Hepatocyte (in vitro differentiated cells): ENCODE measurements around the gene ENPP1. TPM values are rescaled to one million over a fixed set of nuclear protein-coding genes. Genes with fewer than 3 reads are reported as not detected.

Source experiments
- DNase-seq: peaks from one replicate; pipeline ENCODE4 v3.0.0-alpha.2; 2016; ENCODE audit warnings: low spot score
- H2AFZ ChIP-seq: fragments of 200-600 bp; sonication (generic); 2 replicates; pipeline ENCODE4 v1.6.0; 2016; ENCODE audit warnings: antibody characterized with exemption, mild to moderate bottlenecking
- H3K27ac ChIP-seq: fragments of 200-600 bp; sonication (generic); 2 replicates; pipeline ENCODE4 v1.5.1; 2016; ENCODE audit warnings: mild to moderate bottlenecking
- H3K27me3 ChIP-seq: fragments of 200-600 bp; sonication (generic); 2 replicates; pipeline ENCODE4 v1.6.1; 2016
- H3K36me3 ChIP-seq: fragments of 200-600 bp; sonication (generic); replicated peaks from 2 replicates; pipeline ENCODE4 v1.5.1; 2016; ENCODE audit warnings: low read depth; ENCODE audit not compliant: insufficient read depth
- H3K4me1 ChIP-seq: fragments of 200-600 bp; sonication (generic); 2 replicates; pipeline ENCODE4 v1.5.1; 2016; ENCODE audit warnings: mild to moderate bottlenecking, moderate library complexity; ENCODE audit not compliant: insufficient read depth
- H3K4me2 ChIP-seq: fragments of 200-600 bp; sonication (generic); 2 replicates; pipeline ENCODE4 v1.6.0; 2016
- H3K4me3 ChIP-seq: fragments of 200-600 bp; sonication (generic); 2 replicates; pipeline ENCODE4 v1.5.1; 2016; ENCODE audit warnings: mild to moderate bottlenecking
- H3K79me2 ChIP-seq: fragments of 200-600 bp; sonication (generic); 2 replicates; pipeline ENCODE4 v1.6.0; 2017; ENCODE audit warnings: mild to moderate bottlenecking
- H3K9me2 ChIP-seq: fragments of 200-600 bp; sonication (generic); replicated peaks from 2 replicates; pipeline ENCODE4 v1.6.0; 2017; ENCODE audit warnings: mild to moderate bottlenecking; ENCODE audit not compliant: insufficient read depth
- H3K9me3 ChIP-seq: fragments of 200-600 bp; sonication (generic); 2 replicates; pipeline ENCODE4 v1.5.1; 2016; ENCODE audit warnings: low read depth, mild to moderate bottlenecking
- H4K20me1 ChIP-seq: fragments of 200-600 bp; sonication (generic); 2 replicates; pipeline ENCODE4 v1.6.0; 2016; ENCODE audit warnings: mild to moderate bottlenecking; ENCODE audit not compliant: insufficient read depth, poor library complexity, severe bottlenecking
- EZH2 ChIP-seq: fragments of 200-600 bp; sonication (generic); IDR thresholded peaks from 2 replicates; pipeline ENCODE4 v1.6.1; 2016; ENCODE audit warnings: antibody characterized with exemption, mild to moderate bottlenecking, borderline replicate concordance
- EZH2phosphoT487 ChIP-seq: fragments of 200-600 bp; sonication (generic); IDR thresholded peaks from one replicate; pipeline ENCODE4 v1.6.1; 2018; ENCODE audit warnings: antibody characterized with exemption, mild to moderate bottlenecking, low read depth, moderate library complexity; ENCODE audit not compliant: unreplicated experiment, severe bottlenecking
- WGBS: methylation state at CpG from one replicate; pipeline ENCODE4 v1.1.6; 2016; ENCODE audit warnings: low lambda C conversion rate; ENCODE audit errors: missing lambda C conversion rate; 5-methylcytosine and 5-hydroxymethylcytosine counted together
- polyA plus RNA-seq: library from polyadenylated mRNA; unstranded; fragments of >200 nt; fragmentation: Nextera tagmentation; extraction: Ambion mirVana; gene quantifications from 2 replicates; pipeline ENCODE4 v1.2.1, GENCODE V29; 2016
- total RNA-seq: library from RNA; depleted of rRNA; stranded (reverse); fragments of >200 nt; gene quantifications from 2 replicates; pipeline ENCODE4 v1.2.3, GENCODE V29; 2014
- TF ChIP-seq, protein P1 (sequence below): fragments of 200-600 bp; sonication (generic); IDR thresholded peaks from 2 replicates; pipeline ENCODE4 v1.5.1; 2016; ENCODE audit warnings: antibody characterized with exemption, mild to moderate bottlenecking; ENCODE audit not compliant: poor library complexity

Gene ENPP1
- total and polyA plus RNA-seq, 2 experiments from 2014 or later, result 74.7 to 86.9 TPM

- Histone ChIP-seq H3K36me3 (no peaks in the 10 kb centered on the region), H2AFZ (no peak overlapping the region), H3K27ac (peak overlapping the region; percentile 93), H4K20me1 (no peaks in the 10 kb centered on the region), H3K4me2 (peak overlapping the region; percentile 48), H3K4me3 (no peak overlapping the region), H3K9me2 (no peaks in the 10 kb centered on the region), H3K27me3 (no peaks in the 10 kb centered on the region), H3K9me3 (no peaks in the 10 kb centered on the region), H3K79me2 (no peaks in the 10 kb centered on the region), H3K4me1 (peaks cover 21% of the 10 kb centered on the region)
- TF ChIP-seq EZH2phosphoT487 (no peak), EZH2 (no peak)
- TF ChIP-seq, protein P1, sequence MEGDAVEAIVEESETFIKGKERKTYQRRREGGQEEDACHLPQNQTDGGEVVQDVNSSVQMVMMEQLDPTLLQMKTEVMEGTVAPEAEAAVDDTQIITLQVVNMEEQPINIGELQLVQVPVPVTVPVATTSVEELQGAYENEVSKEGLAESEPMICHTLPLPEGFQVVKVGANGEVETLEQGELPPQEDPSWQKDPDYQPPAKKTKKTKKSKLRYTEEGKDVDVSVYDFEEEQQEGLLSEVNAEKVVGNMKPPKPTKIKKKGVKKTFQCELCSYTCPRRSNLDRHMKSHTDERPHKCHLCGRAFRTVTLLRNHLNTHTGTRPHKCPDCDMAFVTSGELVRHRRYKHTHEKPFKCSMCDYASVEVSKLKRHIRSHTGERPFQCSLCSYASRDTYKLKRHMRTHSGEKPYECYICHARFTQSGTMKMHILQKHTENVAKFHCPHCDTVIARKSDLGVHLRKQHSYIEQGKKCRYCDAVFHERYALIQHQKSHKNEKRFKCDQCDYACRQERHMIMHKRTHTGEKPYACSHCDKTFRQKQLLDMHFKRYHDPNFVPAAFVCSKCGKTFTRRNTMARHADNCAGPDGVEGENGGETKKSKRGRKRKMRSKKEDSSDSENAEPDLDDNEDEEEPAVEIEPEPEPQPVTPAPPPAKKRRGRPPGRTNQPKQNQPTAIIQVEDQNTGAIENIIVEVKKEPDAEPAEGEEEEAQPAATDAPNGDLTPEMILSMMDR, result no peak
- 58% methylated on average over 8 of the region's 8 CpGs for WGBS
- peak; percentile 66 for DNase-seq
These were observed 86.9 kb downstream of the ENPP1 start for GRCh38 chr6:131894493-131895424.

- no peaks in the 10 kb centered on the region for H3K79me2 ChIP-seq
- H3K27ac ChIP-seq, result peak overlapping the region; percentile 25
- H4K20me1 ChIP-seq, result no peaks in the 10 kb centered on the region
- TF ChIP-seq, protein P1, result no peak
- TF ChIP-seq EZH2phosphoT487 (no peak), EZH2 (no peak)
- 88% methylated on average over 4 of the region's 4 CpGs for WGBS
- no peak overlapping the region for H3K4me3 ChIP-seq
- H3K9me3 ChIP-seq, result no peaks in the 10 kb centered on the region
- H3K4me1 ChIP-seq, result peaks cover 21% of the 10 kb centered on the region
- no peak overlapping the region for H3K4me2 ChIP-seq
- DNase-seq, result no peak
- H2AFZ ChIP-seq, result no peak overlapping the region
- no peaks in the 10 kb centered on the region for H3K9me2 ChIP-seq
- no peaks in the 10 kb centered on the region for H3K36me3 ChIP-seq
- H3K27me3 ChIP-seq, result peaks cover 16% of the 10 kb centered on the region
These were observed 89.2 kb downstream of the ENPP1 start for GRCh38 chr6:131897050-131897435.

GRCh38 chr6:131897621-131898020 lies 89.8 kb downstream of the ENPP1 start:
- Histone ChIP-seq H3K27me3 (peaks cover 20% of the 10 kb centered on the region), H3K9me3 (no peaks in the 10 kb centered on the region), H2AFZ (no peak overlapping the region), H3K4me3 (no peak overlapping the region), H4K20me1 (no peaks in the 10 kb centered on the region), H3K4me2 (no peak overlapping the region), H3K27ac (no peak overlapping the region), H3K79me2 (no peaks in the 10 kb centered on the region), H3K9me2 (no peaks in the 10 kb centered on the region), H3K36me3 (no peaks in the 10 kb centered on the region), H3K4me1 (peaks cover 16% of the 10 kb centered on the region)
- no peak for DNase-seq
- TF ChIP-seq EZH2phosphoT487 (no peak), EZH2 (no peak)
- TF ChIP-seq, protein P1, result no peak
